Measurements from ENCODE around the gene RPS6KC1. TPM values are rescaled to one million over a fixed set of nuclear protein-coding genes. Genes with fewer than 3 reads are reported as not detected.

RPS6KC1 gene
- total and polyA plus RNA-seq, 9 donors = 6.8 to 24.6 (median 18.8) TPM

GRCh38 chr1:213014642-213015041 lies 36.4 kb upstream of the RPS6KC1 start:
- intact Hi-C loops (cut with DNase I) = no loop called here
- no peaks in the 10 kb centered on the region for H3K27me3 ChIP-seq
- H3K9me3 ChIP-seq = no peaks in the 10 kb centered on the region
- peaks cover 3% of the 10 kb centered on the region for H3K4me1 ChIP-seq (ENCODE audit: insufficient read depth)
- peak in 1 of 5 donors; percentile 19 for DNase-seq
- WGBS, 3 donors = 7 to 16% (median 10%) methylated on average over 7 of the region's 7 CpGs
- H3K36me3 ChIP-seq = no peaks in the 10 kb centered on the region
- TF ChIP-seq EP300 (IDR thresholded peaks at IDR 0.05) = no peak
- TF ChIP-seq POLR2A (IDR thresholded peaks at IDR 0.05) = no peak
- no peak for TF ChIP-seq CTCF (IDR thresholded peaks at IDR 0.05)
- peak overlapping the region; percentile 88 for H3K4me3 ChIP-seq
- peak overlapping the region in 1 of 2 donors; percentile 89 for H3K27ac ChIP-seq

DNA sequence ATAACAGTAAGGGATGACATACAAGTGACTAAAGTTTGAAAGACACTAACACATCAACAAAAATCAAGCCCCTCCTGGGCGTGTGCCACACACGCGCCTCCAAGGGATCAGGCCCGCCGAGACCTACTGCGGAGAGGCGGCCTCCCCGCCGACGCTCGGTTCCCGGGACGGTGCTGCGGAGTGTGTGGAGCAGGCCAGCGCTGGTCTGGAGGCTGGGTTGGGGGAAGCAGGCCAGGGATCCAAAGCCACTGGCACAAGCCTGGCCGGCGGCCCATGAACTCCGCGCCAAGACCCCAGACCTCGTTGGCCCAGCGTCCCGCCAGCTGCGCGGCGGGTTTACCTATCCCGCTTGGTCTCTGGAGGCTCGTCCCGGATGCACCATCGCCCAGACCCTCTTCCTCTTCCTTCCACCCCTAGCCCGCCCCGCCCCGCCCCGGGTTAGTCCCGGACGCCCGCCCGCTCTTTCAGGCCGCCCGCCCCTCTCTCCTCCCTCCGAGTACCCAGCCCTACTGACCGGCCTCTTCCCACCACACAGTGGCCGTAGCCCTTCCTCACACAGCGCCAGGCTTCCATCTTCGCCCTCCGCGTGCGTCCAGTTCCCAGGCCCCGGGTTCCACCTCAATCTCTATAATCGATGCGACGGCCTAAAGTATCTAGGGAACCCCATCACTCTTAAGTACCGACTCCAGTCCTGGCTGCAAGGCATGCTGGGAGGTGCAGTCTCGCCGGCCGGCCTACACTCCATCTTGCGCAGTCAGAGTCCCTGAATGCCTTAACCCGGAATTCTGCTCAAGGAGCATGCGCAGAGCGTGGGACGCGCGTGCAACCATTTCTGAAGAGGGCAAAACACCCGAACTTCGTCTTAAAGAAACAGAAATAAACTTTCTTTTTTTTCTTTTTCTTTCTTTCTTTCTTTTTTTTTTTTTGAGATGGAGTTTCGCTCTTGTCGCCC lies 35.7 kb upstream of the RPS6KC1 start, which contains the start of gene ANGEL2:
Gene ANGEL2, minus strand, starts transcription at position 769 of the 952 bp plus-strand sequence. Its CDS starts 196 bp downstream, at position 573.
- Histone ChIP-seq H3K36me3 (no peaks in the 10 kb centered on the region), H3K9me3 (no peaks in the 10 kb centered on the region), H3K27me3 (no peaks in the 10 kb centered on the region), H3K27ac (peak within 1 kb of the TSS; percentile 66 to 89), H3K4me1 (ENCODE audit: insufficient read depth) (peaks cover 3% of the 10 kb centered on the region), H3K4me3 (peak within 1 kb of the TSS; percentile 88)
- DNase-seq = peak; percentile 94 to 96 (median 95)
- intact Hi-C loops (cut with DNase I) = no loop called here
- WGBS, 3 donors = 0 to 1% (median 0%) methylated on average over 54 to 66 of the region's 66 CpGs
- TF ChIP-seq CTCF (IDR thresholded peaks at IDR 0.05) (no peak), POLR2A (IDR thresholded peaks at IDR 0.05) (peak; percentile 18)

GRCh38 chr1:213017447-213018273 lies 33.4 kb upstream of the RPS6KC1 start:
- H3K4me3 ChIP-seq = no peak overlapping the region
- TF ChIP-seq EP300 (IDR thresholded peaks at IDR 0.05) (no peak), CTCF (IDR thresholded peaks at IDR 0.05) (no peak), POLR2A (IDR thresholded peaks at IDR 0.05) (no peak)
- intact Hi-C loops (cut with DNase I) = no loop called here
- peaks cover 3% of the 10 kb centered on the region for H3K4me1 ChIP-seq (ENCODE audit: insufficient read depth)
- H3K9me3 ChIP-seq = no peaks in the 10 kb centered on the region
- no peaks in the 10 kb centered on the region for H3K27me3 ChIP-seq
- H3K36me3 ChIP-seq = no peaks in the 10 kb centered on the region
- no peak for DNase-seq
- no peak overlapping the region for H3K27ac ChIP-seq
- WGBS, 3 donors = 90 to 94% (median 92%) methylated on average over 9 of the region's 9 CpGs

DNA sequence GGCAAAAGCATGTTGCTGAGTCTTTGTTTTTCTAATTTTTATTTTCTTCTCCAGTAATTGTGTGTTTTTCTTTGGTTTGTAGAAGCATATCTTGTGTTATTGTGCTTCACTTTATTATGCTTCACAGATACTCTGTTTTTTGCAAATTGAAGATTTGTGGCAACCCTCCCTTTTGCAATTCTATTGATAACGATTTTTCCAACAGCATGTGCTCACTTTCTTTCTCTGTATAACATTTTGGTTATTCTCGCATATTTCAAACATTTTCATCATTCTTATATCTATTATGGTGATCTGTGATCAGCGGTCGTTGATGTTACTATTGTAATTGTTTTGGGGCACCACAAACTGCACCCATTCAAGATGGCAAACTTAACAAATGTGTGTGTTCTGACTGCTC lies 31.6 kb upstream of the RPS6KC1 start:
- DNase-seq = no peak
- Histone ChIP-seq H3K36me3 (no peaks in the 10 kb centered on the region), H3K4me3 (no peak overlapping the region), H3K9me3 (no peaks in the 10 kb centered on the region), H3K27me3 (no peaks in the 10 kb centered on the region), H3K4me1 (ENCODE audit: insufficient read depth) (peaks cover 3% of the 10 kb centered on the region), H3K27ac (no peak overlapping the region)
- 89 to 91% (median 90%) methylated on average over 4 of the region's 4 CpGs for WGBS, 3 donors
- intact Hi-C loops (cut with DNase I) = no loop called here
- TF ChIP-seq POLR2A (IDR thresholded peaks at IDR 0.05) (no peak), CTCF (IDR thresholded peaks at IDR 0.05) (no peak), EP300 (IDR thresholded peaks at IDR 0.05) (no peak)

Measured in ovary (tissue), 9 donors.